GM23338 (cell line): ENCODE measurements around the gene C5orf24. TPM values are rescaled to one million over a fixed set of nuclear protein-coding genes. Genes with fewer than 3 reads are reported as not detected.

Experiments used
- ATAC-seq: fragments of 200-7000 bp; cut with Tn5 transposase; 3 replicates; pipeline ENCODE4 v1.9.1; 2020
- DNase-seq: peaks from one replicate; pipeline ENCODE4 v3.0.0-alpha.2; 2015; ENCODE audit warnings: low spot score
- H2AFZ ChIP-seq: fragments of 200-600 bp; sonication (generic); 2 replicates; pipeline ENCODE4 v1.8.0; 2016; ENCODE audit warnings: antibody characterized with exemption, mild to moderate bottlenecking, moderate library complexity
- H3F3A ChIP-seq: fragments of 200-600 bp; sonication (generic); replicated peaks from 2 replicates; pipeline ENCODE4 v1.8.0; 2017; ENCODE audit warnings: antibody characterized with exemption, mixed run types, low read depth
- H3K27ac ChIP-seq: fragments of 200-600 bp; sonication (generic); 2 replicates; pipeline ENCODE4 v1.6.1; 2016; ENCODE audit warnings: low read depth
- H3K27me3 ChIP-seq: fragments of 200-600 bp; sonication (generic); 2 replicates; pipeline ENCODE4 v1.8.0; 2016; ENCODE audit warnings: mild to moderate bottlenecking, mixed run types, moderate library complexity; ENCODE audit not compliant: insufficient read depth
- H3K36me3 ChIP-seq: fragments of 200-600 bp; sonication (generic); 2 replicates; pipeline ENCODE4 v1.8.0; 2016; ENCODE audit warnings: mild to moderate bottlenecking; ENCODE audit not compliant: insufficient read depth
- H3K4me1 ChIP-seq: fragments of 200-600 bp; sonication (generic); 2 replicates; pipeline ENCODE4 v1.8.0; 2016; ENCODE audit warnings: mild to moderate bottlenecking, moderate library complexity; ENCODE audit not compliant: insufficient read depth
- H3K4me2 ChIP-seq: fragments of 200-600 bp; sonication (generic); 2 replicates; pipeline ENCODE4 v1.7.1; 2017; ENCODE audit warnings: mixed run types
- H3K4me3 ChIP-seq: fragments of 200-600 bp; sonication (generic); 2 replicates; pipeline ENCODE4 v1.6.1; 2016; ENCODE audit warnings: mixed run types
- H3K79me2 ChIP-seq: fragments of 200-600 bp; sonication (generic); replicated peaks from 2 replicates; pipeline ENCODE4 v1.8.0; 2017; ENCODE audit warnings: mild to moderate bottlenecking; ENCODE audit not compliant: insufficient read depth
- H3K9me2 ChIP-seq: fragments of 200-600 bp; sonication (generic); 2 replicates; pipeline ENCODE4 v1.8.0; 2017; ENCODE audit not compliant: insufficient read depth
- H4K20me1 ChIP-seq: fragments of 200-600 bp; sonication (generic); replicated peaks from 2 replicates; pipeline ENCODE4 v1.8.0; 2017; ENCODE audit warnings: mild to moderate bottlenecking; ENCODE audit not compliant: insufficient read depth
- H3K27ac Mint-ChIP-seq: 2 replicates; pipeline ENCODE4 v1.8.0; 2020; ENCODE audit warnings: inconsistent platforms, mild to moderate bottlenecking, moderate library complexity, mixed read lengths
- H3K27me3 Mint-ChIP-seq: 3 replicates; pipeline ENCODE4 v1.8.0; 2022; ENCODE audit warnings: low read depth, mild to moderate bottlenecking, moderate library complexity, mixed read lengths, inconsistent platforms; ENCODE audit not compliant: insufficient read depth, poor library complexity
- H3K36me3 Mint-ChIP-seq: 3 replicates; pipeline ENCODE4 v1.8.0; 2021; ENCODE audit warnings: low read depth, mild to moderate bottlenecking, inconsistent platforms, moderate library complexity, mixed read lengths
- H3K4me1 Mint-ChIP-seq: 3 replicates; pipeline ENCODE4 v1.8.0; 2020; ENCODE audit warnings: mild to moderate bottlenecking, inconsistent platforms, mixed read lengths
- H3K4me3 Mint-ChIP-seq: 3 replicates; pipeline ENCODE4 v1.8.0; 2021; ENCODE audit warnings: moderate library complexity, mild to moderate bottlenecking, inconsistent platforms, mixed read lengths
- H3K9me3 Mint-ChIP-seq: 3 replicates; pipeline ENCODE4 v1.8.0; 2020; ENCODE audit warnings: moderate library complexity, mild to moderate bottlenecking, inconsistent platforms, mixed read lengths
- CREB1 ChIP-seq: fragments of 250-450 bp; sonication (Bioruptor Pico); IDR thresholded peaks from 2 replicates; pipeline ENCODE4 v1.5.0; 2020; ENCODE audit warnings: low read depth, mild to moderate bottlenecking, moderate library complexity
- EZH2phosphoT487 ChIP-seq: fragments of 200-600 bp; sonication (generic); IDR thresholded peaks from one replicate; pipeline ENCODE4 v1.8.1; 2018; ENCODE audit warnings: antibody characterized with exemption; ENCODE audit not compliant: unreplicated experiment
- JUNB ChIP-seq: IDR thresholded peaks from one replicate; pipeline ENCODE4 v1.6.1; 2016; ENCODE audit warnings: antibody characterized with exemption; ENCODE audit not compliant: unreplicated experiment
- NANOG ChIP-seq: IDR thresholded peaks from 2 replicates; pipeline ENCODE4 v1.6.1; 2016; ENCODE audit warnings: antibody characterized with exemption, borderline replicate concordance
- STAT1 ChIP-seq: IDR thresholded peaks from one replicate; pipeline ENCODE4 v1.6.1; 2016; ENCODE audit warnings: antibody characterized with exemption; ENCODE audit not compliant: unreplicated experiment
- ZNF114 ChIP-seq: fragments of 250-450 bp; sonication (Bioruptor Pico); IDR thresholded peaks from 2 replicates; pipeline ENCODE4 v1.5.0; 2020; ENCODE audit warnings: mild to moderate bottlenecking, moderate library complexity
- ZNF331 ChIP-seq: fragments of 250-450 bp; sonication (Bioruptor Pico); IDR thresholded peaks from 2 replicates; pipeline ENCODE4 v1.5.0; 2020; ENCODE audit warnings: low read depth, mild to moderate bottlenecking, moderate library complexity
- polyA plus RNA-seq: library from polyadenylated mRNA; unstranded; fragments of >200 nt; fragmentation: Nextera tagmentation; extraction: Ambion mirVana; gene quantifications from 2 replicates; pipeline ENCODE4 v1.2.1, GENCODE V29; 2016
- total RNA-seq: library from RNA; depleted of rRNA; stranded (reverse); fragments of >200 nt; shearing (Covaris generic); gene quantifications from 2 replicates; pipeline ENCODE4 v1.2.3, GENCODE V29; 2014
- TF ChIP-seq, protein P1 (sequence below): fragments of 250-450 bp; sonication (Bioruptor Pico); IDR thresholded peaks from 2 replicates; pipeline ENCODE4 v1.5.0; 2020; ENCODE audit warnings: mild to moderate bottlenecking, moderate library complexity
- TF ChIP-seq, protein P2 (sequence below), 2 experiments: fragments of 200-600 bp in 1 of 2; sonication (generic) in 1 of 2; conservative IDR thresholded peaks; 2 replicates each; pipeline versions ENCODE4 v1.5.1 to v1.6.1; 2016 to 2017; ENCODE audit warnings: antibody characterized with exemption in 2 of 2, low read depth in 2 of 2, mild to moderate bottlenecking in 2 of 2, moderate library complexity in 1 of 2
- TF ChIP-seq, protein P3 (sequence below): IDR thresholded peaks from one replicate; pipeline ENCODE4 v1.6.1; 2018; ENCODE audit warnings: antibody characterized with exemption; ENCODE audit not compliant: unreplicated experiment

C5orf24 gene
- total and polyA plus RNA-seq, 2 experiments from 2014 or later = 14.6 to 21.1 TPM

- TF ChIP-seq, protein P1, sequence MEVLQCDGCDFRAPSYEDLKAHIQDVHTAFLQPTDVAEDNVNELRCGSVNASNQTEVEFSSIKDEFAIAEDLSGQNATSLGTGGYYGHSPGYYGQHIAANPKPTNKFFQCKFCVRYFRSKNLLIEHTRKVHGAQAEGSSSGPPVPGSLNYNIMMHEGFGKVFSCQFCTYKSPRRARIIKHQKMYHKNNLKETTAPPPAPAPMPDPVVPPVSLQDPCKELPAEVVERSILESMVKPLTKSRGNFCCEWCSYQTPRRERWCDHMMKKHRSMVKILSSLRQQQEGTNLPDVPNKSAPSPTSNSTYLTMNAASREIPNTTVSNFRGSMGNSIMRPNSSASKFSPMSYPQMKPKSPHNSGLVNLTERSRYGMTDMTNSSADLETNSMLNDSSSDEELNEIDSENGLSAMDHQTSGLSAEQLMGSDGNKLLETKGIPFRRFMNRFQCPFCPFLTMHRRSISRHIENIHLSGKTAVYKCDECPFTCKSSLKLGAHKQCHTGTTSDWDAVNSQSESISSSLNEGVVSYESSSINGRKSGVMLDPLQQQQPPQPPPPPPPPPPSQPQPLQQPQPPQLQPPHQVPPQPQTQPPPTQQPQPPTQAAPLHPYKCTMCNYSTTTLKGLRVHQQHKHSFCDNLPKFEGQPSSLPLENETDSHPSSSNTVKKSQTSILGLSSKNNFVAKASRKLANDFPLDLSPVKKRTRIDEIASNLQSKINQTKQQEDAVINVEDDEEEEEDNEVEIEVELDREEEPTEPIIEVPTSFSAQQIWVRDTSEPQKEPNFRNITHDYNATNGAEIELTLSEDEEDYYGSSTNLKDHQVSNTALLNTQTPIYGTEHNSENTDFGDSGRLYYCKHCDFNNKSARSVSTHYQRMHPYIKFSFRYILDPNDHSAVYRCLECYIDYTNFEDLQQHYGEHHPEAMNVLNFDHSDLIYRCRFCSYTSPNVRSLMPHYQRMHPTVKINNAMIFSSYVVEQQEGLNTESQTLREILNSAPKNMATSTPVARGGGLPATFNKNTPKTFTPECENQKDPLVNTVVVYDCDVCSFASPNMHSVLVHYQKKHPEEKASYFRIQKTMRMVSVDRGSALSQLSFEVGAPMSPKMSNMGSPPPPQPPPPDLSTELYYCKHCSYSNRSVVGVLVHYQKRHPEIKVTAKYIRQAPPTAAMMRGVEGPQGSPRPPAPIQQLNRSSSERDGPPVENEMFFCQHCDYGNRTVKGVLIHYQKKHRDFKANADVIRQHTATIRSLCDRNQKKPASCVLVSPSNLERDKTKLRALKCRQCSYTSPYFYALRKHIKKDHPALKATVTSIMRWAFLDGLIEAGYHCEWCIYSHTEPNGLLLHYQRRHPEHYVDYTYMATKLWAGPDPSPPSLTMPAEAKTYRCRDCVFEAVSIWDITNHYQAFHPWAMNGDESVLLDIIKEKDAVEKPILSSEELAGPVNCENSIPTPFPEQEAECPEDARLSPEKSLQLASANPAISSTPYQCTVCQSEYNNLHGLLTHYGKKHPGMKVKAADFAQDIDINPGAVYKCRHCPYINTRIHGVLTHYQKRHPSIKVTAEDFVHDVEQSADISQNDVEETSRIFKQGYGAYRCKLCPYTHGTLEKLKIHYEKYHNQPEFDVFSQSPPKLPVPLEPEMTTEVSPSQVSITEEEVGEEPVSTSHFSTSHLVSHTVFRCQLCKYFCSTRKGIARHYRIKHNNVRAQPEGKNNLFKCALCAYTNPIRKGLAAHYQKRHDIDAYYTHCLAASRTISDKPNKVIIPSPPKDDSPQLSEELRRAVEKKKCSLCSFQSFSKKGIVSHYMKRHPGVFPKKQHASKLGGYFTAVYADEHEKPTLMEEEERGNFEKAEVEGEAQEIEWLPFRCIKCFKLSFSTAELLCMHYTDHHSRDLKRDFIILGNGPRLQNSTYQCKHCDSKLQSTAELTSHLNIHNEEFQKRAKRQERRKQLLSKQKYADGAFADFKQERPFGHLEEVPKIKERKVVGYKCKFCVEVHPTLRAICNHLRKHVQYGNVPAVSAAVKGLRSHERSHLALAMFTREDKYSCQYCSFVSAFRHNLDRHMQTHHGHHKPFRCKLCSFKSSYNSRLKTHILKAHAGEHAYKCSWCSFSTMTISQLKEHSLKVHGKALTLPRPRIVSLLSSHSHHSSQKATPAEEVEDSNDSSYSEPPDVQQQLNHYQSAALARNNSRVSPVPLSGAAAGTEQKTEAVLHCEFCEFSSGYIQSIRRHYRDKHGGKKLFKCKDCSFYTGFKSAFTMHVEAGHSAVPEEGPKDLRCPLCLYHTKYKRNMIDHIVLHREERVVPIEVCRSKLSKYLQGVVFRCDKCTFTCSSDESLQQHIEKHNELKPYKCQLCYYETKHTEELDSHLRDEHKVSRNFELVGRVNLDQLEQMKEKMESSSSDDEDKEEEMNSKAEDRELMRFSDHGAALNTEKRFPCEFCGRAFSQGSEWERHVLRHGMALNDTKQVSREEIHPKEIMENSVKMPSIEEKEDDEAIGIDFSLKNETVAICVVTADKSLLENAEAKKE = no peak
- TF ChIP-seq JUNB = no peak
- TF ChIP-seq, protein P2, sequence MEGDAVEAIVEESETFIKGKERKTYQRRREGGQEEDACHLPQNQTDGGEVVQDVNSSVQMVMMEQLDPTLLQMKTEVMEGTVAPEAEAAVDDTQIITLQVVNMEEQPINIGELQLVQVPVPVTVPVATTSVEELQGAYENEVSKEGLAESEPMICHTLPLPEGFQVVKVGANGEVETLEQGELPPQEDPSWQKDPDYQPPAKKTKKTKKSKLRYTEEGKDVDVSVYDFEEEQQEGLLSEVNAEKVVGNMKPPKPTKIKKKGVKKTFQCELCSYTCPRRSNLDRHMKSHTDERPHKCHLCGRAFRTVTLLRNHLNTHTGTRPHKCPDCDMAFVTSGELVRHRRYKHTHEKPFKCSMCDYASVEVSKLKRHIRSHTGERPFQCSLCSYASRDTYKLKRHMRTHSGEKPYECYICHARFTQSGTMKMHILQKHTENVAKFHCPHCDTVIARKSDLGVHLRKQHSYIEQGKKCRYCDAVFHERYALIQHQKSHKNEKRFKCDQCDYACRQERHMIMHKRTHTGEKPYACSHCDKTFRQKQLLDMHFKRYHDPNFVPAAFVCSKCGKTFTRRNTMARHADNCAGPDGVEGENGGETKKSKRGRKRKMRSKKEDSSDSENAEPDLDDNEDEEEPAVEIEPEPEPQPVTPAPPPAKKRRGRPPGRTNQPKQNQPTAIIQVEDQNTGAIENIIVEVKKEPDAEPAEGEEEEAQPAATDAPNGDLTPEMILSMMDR (conservative IDR thresholded peaks at IDR 0.05; ENCODE audit: low read depth in 2 of 2) = no peak
Observed at GRCh38 chr5:134840811-134841210, 5.0 kb upstream of the C5orf24 start (continued).

GRCh38 chr5:134844252-134844651 is 1.5 kb upstream of the C5orf24 start:
- H3K79me2 ChIP-seq = peaks cover 13% of the 10 kb centered on the region
- H3K4me2 ChIP-seq = no peak overlapping the region
- TF ChIP-seq ZNF331 (CRISPR knock-in tag) (no peak), CREB1 (CRISPR knock-in tag) (no peak), ZNF114 (CRISPR knock-in tag) (no peak), EZH2phosphoT487 (no peak), JUNB (no peak), STAT1 (no peak), NANOG (no peak)
- TF ChIP-seq, protein P3, sequence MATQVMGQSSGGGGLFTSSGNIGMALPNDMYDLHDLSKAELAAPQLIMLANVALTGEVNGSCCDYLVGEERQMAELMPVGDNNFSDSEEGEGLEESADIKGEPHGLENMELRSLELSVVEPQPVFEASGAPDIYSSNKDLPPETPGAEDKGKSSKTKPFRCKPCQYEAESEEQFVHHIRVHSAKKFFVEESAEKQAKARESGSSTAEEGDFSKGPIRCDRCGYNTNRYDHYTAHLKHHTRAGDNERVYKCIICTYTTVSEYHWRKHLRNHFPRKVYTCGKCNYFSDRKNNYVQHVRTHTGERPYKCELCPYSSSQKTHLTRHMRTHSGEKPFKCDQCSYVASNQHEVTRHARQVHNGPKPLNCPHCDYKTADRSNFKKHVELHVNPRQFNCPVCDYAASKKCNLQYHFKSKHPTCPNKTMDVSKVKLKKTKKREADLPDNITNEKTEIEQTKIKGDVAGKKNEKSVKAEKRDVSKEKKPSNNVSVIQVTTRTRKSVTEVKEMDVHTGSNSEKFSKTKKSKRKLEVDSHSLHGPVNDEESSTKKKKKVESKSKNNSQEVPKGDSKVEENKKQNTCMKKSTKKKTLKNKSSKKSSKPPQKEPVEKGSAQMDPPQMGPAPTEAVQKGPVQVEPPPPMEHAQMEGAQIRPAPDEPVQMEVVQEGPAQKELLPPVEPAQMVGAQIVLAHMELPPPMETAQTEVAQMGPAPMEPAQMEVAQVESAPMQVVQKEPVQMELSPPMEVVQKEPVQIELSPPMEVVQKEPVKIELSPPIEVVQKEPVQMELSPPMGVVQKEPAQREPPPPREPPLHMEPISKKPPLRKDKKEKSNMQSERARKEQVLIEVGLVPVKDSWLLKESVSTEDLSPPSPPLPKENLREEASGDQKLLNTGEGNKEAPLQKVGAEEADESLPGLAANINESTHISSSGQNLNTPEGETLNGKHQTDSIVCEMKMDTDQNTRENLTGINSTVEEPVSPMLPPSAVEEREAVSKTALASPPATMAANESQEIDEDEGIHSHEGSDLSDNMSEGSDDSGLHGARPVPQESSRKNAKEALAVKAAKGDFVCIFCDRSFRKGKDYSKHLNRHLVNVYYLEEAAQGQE = no peak
- Mint-ChIP-seq H3K36me3 (peaks cover 17% of the 10 kb centered on the region), H3K4me3 (no peak overlapping the region), H3K27ac (no peak overlapping the region), H3K4me1 (peaks cover 2% of the 10 kb centered on the region), H3K27me3 (peaks cover 12% of the 10 kb centered on the region), H3K9me3 (no peaks in the 10 kb centered on the region)
- no peak overlapping the region for H3K4me3 ChIP-seq
- no peak overlapping the region for H2AFZ ChIP-seq
- H3K4me1 ChIP-seq = peaks cover 8% of the 10 kb centered on the region; the same call in 1 of the 2 replicates
- DNase-seq = no peak
- H3K27ac ChIP-seq = no peak overlapping the region
- ATAC-seq = no peak
- H3K36me3 ChIP-seq = no peaks in the 10 kb centered on the region; the same call in 1 of the 2 replicates
- H3K27me3 ChIP-seq = no peaks in the 10 kb centered on the region
- H4K20me1 ChIP-seq = 0 out of 2 replicates have a peak, but pooled peaks cover 5% of the 10 kb centered on the region
- no peaks in the 10 kb centered on the region for H3K9me2 ChIP-seq
- peaks cover 30% of the 10 kb centered on the region for H3F3A ChIP-seq
